Prostate gland (tissue), 2 donors: ENCODE results near the gene MYL2.

Experiments
- CTCF ChIP-seq, 4 experiments: fragments of 200-600 bp in 2 of 4; fragments of 450-650 bp in 2 of 4; sonication (generic) in 2 of 4; IDR thresholded peaks; 1 replicate in 3 of 4; 2 replicates in 1 of 4; pipeline ENCODE4 v1.5.1; 2016 to 2019; ENCODE audit warnings: antibody characterized with exemption in 4 of 4, mild to moderate bottlenecking in 2 of 4, moderate library complexity in 2 of 4
- POLR2A ChIP-seq: fragments of 450-650 bp; IDR thresholded peaks from one replicate; pipeline ENCODE4 v1.6.1; 2016; ENCODE audit warnings: antibody characterized with exemption, mild to moderate bottlenecking
- POLR2AphosphoS5 ChIP-seq: sonication (generic); formaldehyde crosslinking; IDR thresholded peaks from one replicate; pipeline ENCODE4 v1.6.1; 2017; ENCODE audit warnings: antibody characterized with exemption

- no peak for TF ChIP-seq CTCF (IDR thresholded peaks at IDR 0.05)
- TF ChIP-seq POLR2A = no peak
- no peak for TF ChIP-seq POLR2AphosphoS5
These were observed 58.0 kb downstream of the MYL2 start for GRCh38 chr12:110862329-110862728.
